Measurements from ENCODE around the gene KATNAL1.
"Not testable (repeated sequence)": the region's sequence is repeated elsewhere in the genome, so short reads cannot be mapped to it uniquely, and the experiment has no call there.

DNA sequence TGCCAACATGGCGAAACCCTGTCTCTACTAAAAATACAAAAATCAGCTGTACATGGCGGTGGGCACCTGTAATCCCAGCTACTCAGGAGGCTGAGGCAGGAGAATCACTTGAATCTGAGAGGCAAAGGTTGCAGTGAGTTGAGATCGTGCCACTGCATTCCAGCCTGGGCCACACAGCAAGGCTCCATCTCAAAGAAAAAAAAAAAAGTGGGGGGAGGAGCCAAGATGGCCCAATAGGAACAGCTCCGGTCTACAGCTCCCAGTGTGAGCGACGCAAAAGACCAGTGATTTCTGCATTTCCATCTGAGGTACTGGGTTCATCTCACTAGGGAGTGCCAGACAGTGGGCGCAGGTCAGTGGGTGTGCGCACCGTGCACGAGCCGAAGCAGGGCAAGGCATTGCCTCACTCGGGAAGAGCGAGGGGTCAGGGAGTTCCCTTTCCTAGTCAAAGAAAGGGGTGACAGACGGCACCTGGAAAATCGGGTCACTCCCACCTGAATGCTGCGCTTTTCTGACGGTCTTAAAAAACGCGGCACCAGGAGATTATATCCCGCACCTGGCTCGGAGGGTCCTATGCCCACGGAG lies 48.1 kb downstream of the KATNAL1 start:
- not testable (repeated sequence) for TF ChIP-seq EZH2phosphoT487 (IDR thresholded peaks at IDR 0.05; ENCODE audit: borderline replicate concordance, low read depth); CTCF (IDR thresholded peaks at IDR 0.05); USF1 (IDR thresholded peaks at IDR 0.05; ENCODE audit: borderline replicate concordance, low read depth); POLR2AphosphoS5 (IDR thresholded peaks at IDR 0.05; ENCODE audit: low read depth, low read length); RFX5 (IDR thresholded peaks at IDR 0.05; ENCODE audit: low read length); FOXJ3 (CRISPR knock-in tag; IDR thresholded peaks at IDR 0.05); SMC3 (IDR thresholded peaks at IDR 0.05; ENCODE audit: low read depth, low read length); TAF1 (IDR thresholded peaks at IDR 0.05; ENCODE audit: borderline replicate concordance, low read depth, low read length); RCOR1 (IDR thresholded peaks at IDR 0.05; ENCODE audit: low read length); MAX (IDR thresholded peaks at IDR 0.05; ENCODE audit: low read depth); CHD2 (IDR thresholded peaks at IDR 0.05; ENCODE audit: low read length, partially characterized antibody); USF2 (IDR thresholded peaks at IDR 0.05; ENCODE audit: borderline replicate concordance, low read depth, low read length)
- TF ChIP-seq, protein P1, sequence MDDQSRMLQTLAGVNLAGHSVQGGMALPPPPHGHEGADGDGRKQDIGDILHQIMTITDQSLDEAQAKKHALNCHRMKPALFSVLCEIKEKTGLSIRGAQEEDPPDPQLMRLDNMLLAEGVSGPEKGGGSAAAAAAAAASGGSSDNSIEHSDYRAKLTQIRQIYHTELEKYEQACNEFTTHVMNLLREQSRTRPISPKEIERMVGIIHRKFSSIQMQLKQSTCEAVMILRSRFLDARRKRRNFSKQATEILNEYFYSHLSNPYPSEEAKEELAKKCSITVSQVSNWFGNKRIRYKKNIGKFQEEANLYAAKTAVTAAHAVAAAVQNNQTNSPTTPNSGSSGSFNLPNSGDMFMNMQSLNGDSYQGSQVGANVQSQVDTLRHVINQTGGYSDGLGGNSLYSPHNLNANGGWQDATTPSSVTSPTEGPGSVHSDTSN (IDR thresholded peaks at IDR 0.05): not testable (repeated sequence)
